ENCODE measurements around the gene ZFP30. TPM values are rescaled to one million over a fixed set of nuclear protein-coding genes. Genes with fewer than 3 reads are reported as not detected.

The ZFP30 gene
- polyA plus RNA-seq (2011; rRNA removed) (4.9 and 5.7 TPM in 2 replicates), polyA minus RNA-seq (2011; rRNA and poly(A)+ RNA removed) (5.1 and 8.1 TPM in 2 replicates)

- ChIA-PET CTCF (no interaction called here), POLR2A (interaction anchor here (1.3 kb wide), 2 partner anchors 61 to 64 kb away, joined by 3 read pairs; partner anchors contain the start of genes ZNF540, ZNF571 and ZNF607)
- peak within 1 kb of the TSS; percentile 84 for H3K27ac ChIP-seq (ENCODE audit: low read depth, low read length)
- DNase-seq (ENCODE audit: low read depth, low spot score), result peak; percentile 63
- peak within 1 kb of the TSS; percentile 84 for H3K4me3 ChIP-seq (ENCODE audit: low read depth, low read length)
- peaks cover 17% of the 10 kb centered on the region for H3K9me3 ChIP-seq (ENCODE audit: control insufficient read depth, insufficient read depth, low read length)
- TF ChIP-seq, protein P1, sequence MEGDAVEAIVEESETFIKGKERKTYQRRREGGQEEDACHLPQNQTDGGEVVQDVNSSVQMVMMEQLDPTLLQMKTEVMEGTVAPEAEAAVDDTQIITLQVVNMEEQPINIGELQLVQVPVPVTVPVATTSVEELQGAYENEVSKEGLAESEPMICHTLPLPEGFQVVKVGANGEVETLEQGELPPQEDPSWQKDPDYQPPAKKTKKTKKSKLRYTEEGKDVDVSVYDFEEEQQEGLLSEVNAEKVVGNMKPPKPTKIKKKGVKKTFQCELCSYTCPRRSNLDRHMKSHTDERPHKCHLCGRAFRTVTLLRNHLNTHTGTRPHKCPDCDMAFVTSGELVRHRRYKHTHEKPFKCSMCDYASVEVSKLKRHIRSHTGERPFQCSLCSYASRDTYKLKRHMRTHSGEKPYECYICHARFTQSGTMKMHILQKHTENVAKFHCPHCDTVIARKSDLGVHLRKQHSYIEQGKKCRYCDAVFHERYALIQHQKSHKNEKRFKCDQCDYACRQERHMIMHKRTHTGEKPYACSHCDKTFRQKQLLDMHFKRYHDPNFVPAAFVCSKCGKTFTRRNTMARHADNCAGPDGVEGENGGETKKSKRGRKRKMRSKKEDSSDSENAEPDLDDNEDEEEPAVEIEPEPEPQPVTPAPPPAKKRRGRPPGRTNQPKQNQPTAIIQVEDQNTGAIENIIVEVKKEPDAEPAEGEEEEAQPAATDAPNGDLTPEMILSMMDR (IDR thresholded peaks at IDR 0.05; ENCODE audit: low read depth, low read length), result no peak
- H3K27me3 ChIP-seq (ENCODE audit: control insufficient read depth, insufficient read depth, low read length), result no peaks in the 10 kb centered on the region
Measured at GRCh38 chr19:37655301-37655688, at the start of gene ZFP30. TSS of gene ZFP30 (minus strand) at chr19:37655465. CDS start at chr19:37647822, 7,643 bp downstream.

- no peak for DNase-seq (ENCODE audit: low read depth, low spot score)
- POLR2A ChIA-PET, result no interaction called here
Measured at GRCh38 chr19:37699057-37699456, 43.8 kb upstream of the ZFP30 start.

GRCh38 chr19:37698216-37698615, 43.0 kb upstream of the ZFP30 start:
- TF ChIP-seq, protein P1 (IDR thresholded peaks at IDR 0.05; ENCODE audit: low read depth, low read length), result no peak
- CTCF ChIA-PET, result no interaction called here
- no peak for DNase-seq (ENCODE audit: low read depth, low spot score)
- Histone ChIP-seq H3K27me3 (ENCODE audit: control insufficient read depth, insufficient read depth, low read length) (no peaks in the 10 kb centered on the region), H3K4me3 (ENCODE audit: low read depth, low read length) (no peak overlapping the region), H3K27ac (ENCODE audit: low read depth, low read length) (no peak overlapping the region), H3K9me3 (ENCODE audit: control insufficient read depth, insufficient read depth, low read length) (peaks cover 20% of the 10 kb centered on the region)
- POLR2A ChIA-PET, result no interaction called here

More at GRCh38 chr19:37699057-37699456, 43.8 kb upstream of the ZFP30 start:
- TF ChIP-seq, protein P1 (IDR thresholded peaks at IDR 0.05; ENCODE audit: low read depth, low read length), result no peak
- CTCF ChIA-PET, result no interaction called here
- Histone ChIP-seq H3K4me3 (ENCODE audit: low read depth, low read length) (no peak overlapping the region), H3K27ac (ENCODE audit: low read depth, low read length) (no peak overlapping the region), H3K9me3 (ENCODE audit: control insufficient read depth, insufficient read depth, low read length) (peaks cover 18% of the 10 kb centered on the region), H3K27me3 (ENCODE audit: control insufficient read depth, insufficient read depth, low read length) (no peaks in the 10 kb centered on the region)

GRCh38 chr19:37695144-37695899, 40.1 kb upstream of the ZFP30 start:
- ChIA-PET POLR2A (no interaction called here), CTCF (no interaction called here)
- no peak overlapping the region for H3K4me3 ChIP-seq (ENCODE audit: low read depth, low read length)
- no peak overlapping the region for H3K27ac ChIP-seq (ENCODE audit: low read depth, low read length)
- H3K9me3 ChIP-seq (ENCODE audit: control insufficient read depth, insufficient read depth, low read length), result peaks cover 31% of the 10 kb centered on the region
- H3K27me3 ChIP-seq (ENCODE audit: control insufficient read depth, insufficient read depth, low read length), result no peaks in the 10 kb centered on the region
- no peak for DNase-seq (ENCODE audit: low read depth, low spot score)
- TF ChIP-seq, protein P1 (IDR thresholded peaks at IDR 0.05; ENCODE audit: low read depth, low read length), result no peak

- TF ChIP-seq, protein P1 (IDR thresholded peaks at IDR 0.05; ENCODE audit: low read depth, low read length), result no peak
- no peak overlapping the region for H3K4me3 ChIP-seq (ENCODE audit: low read depth, low read length)
- DNase-seq (ENCODE audit: low read depth, low spot score), result no peak
- peaks cover 34% of the 10 kb centered on the region for H3K9me3 ChIP-seq (ENCODE audit: control insufficient read depth, insufficient read depth, low read length)
- ChIA-PET CTCF (interaction anchor here (0.9 to 1.1 kb wide), 2 partner anchors 27 kb away, joined by 3 read pairs; no protein-coding TSS in a partner anchor), POLR2A (interaction anchor here (1.2 kb wide), 1 partner anchor 87 kb away, joined by 4 read pairs; the partner anchor contains the start of gene ZNF573)
- no peaks in the 10 kb centered on the region for H3K27me3 ChIP-seq (ENCODE audit: control insufficient read depth, insufficient read depth, low read length)
- H3K27ac ChIP-seq (ENCODE audit: low read depth, low read length), result no peak overlapping the region
Measured at GRCh38 chr19:37692956-37693620, 37.8 kb upstream of the ZFP30 start.

All from AG04450 (cell line).